GM19468 (cell line): ENCODE results near the gene GRHL3.

ENCODE experiments used
- ATAC-seq: cut with Tn5 transposase; IDR thresholded peaks from one replicate; pipeline ENCODE4 v1.9.1; 2021; ENCODE audit warnings: mild to moderate bottlenecking, moderate library complexity, moderate number of reproducible peaks; ENCODE audit not compliant: unreplicated experiment; ENCODE audit errors: extremely low read depth

The GRHL3 gene

GRCh38 chr1:24340770-24341169 is 21.6 kb downstream of the GRHL3 start:
- no peak for ATAC-seq

- ATAC-seq = no peak
Measured at GRCh38 chr1:24341260-24341659, 22.1 kb downstream of the GRHL3 start.

GRCh38 chr1:24343412-24344089 is 24.4 kb downstream of the GRHL3 start:
- ATAC-seq = no peak

- ATAC-seq = no peak
Measured at GRCh38 chr1:24344090-24344742, 25.1 kb downstream of the GRHL3 start.

GRCh38 chr1:24345334-24345733 is 26.2 kb downstream of the GRHL3 start:
- no peak for ATAC-seq

GRCh38 chr1:24347159-24347934 is 28.2 kb downstream of the GRHL3 start:
- no peak for ATAC-seq

GRCh38 chr1:24348196-24348595 is 29.0 kb downstream of the GRHL3 start:
- ATAC-seq = no peak

GRCh38 chr1:24349891-24350290 is 30.7 kb downstream of the GRHL3 start:
- no peak for ATAC-seq

GRCh38 chr1:24351247-24351646 is 32.1 kb downstream of the GRHL3 start:
- ATAC-seq = no peak

- no peak for ATAC-seq
Measured at GRCh38 chr1:24351918-24352627, 32.9 kb downstream of the GRHL3 start.

GRCh38 chr1:24353292-24353891 is 34.2 kb downstream of the GRHL3 start:
- no peak for ATAC-seq

GRCh38 chr1:24355466-24355865 is 36.3 kb downstream of the GRHL3 start:
- ATAC-seq = no peak

GRCh38 chr1:24357038-24357437 is 37.9 kb downstream of the GRHL3 start:
- ATAC-seq = no peak

GRCh38 chr1:24360681-24361080 is 41.5 kb downstream of the GRHL3 start:
- no peak for ATAC-seq

- no peak for ATAC-seq
Measured at GRCh38 chr1:24361811-24362210, 42.7 kb downstream of the GRHL3 start.

GRCh38 chr1:24362396-24362795 is 43.2 kb downstream of the GRHL3 start:
- no peak for ATAC-seq

- no peak for ATAC-seq
Measured at GRCh38 chr1:24362982-24363614, 43.9 kb downstream of the GRHL3 start.

- ATAC-seq = no peak
Measured at GRCh38 chr1:24363994-24364393, 44.8 kb downstream of the GRHL3 start.

GRCh38 chr1:24364605-24364974 is 45.4 kb downstream of the GRHL3 start:
- ATAC-seq = no peak
